DMS114 treated with DMSO at 0.1 percent for 48 hours (cell line): Measurements from ENCODE around the gene PLXNA2.

Experiments used
- DNase-seq: peaks from one replicate; lab custom pipeline; 2025; ENCODE audit not compliant: unreplicated experiment; lab: John Stamatoyannopoulos, UW

PLXNA2 gene

DNA sequence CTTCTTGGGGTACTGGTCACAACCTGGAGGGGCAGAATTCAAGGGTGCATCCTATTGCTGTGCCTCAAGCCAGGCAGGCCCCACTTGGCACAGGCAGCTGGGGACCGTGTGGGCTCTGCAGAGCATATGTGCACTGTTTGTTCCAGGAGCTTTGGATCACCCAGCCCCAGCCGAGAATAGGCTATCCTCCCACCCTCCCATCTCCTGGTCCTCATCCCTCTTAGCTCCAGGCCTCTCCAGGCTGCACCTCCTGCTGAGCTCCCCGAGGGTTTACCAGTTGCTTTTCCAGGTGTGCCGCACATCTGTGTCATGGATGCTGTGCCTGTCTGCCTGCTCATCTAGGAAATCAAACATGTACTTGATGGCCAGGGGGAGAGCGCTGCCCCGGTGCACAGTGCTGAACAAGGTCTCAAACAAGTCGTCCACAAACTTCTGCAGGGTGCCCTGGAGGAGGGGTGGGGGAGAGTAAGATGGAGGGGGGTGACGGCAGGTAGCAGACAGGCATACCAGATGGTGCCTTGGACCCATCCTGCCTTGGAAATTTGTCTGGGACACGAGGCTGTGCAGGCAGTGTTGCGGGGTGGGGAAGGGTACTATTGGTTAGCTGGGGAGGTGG, 212.8 kb downstream of the PLXNA2 start:
- DNase-seq: no peak

GRCh38 chr1:208030288-208031091, 213.7 kb downstream of the PLXNA2 start:
- DNase-seq: no peak

DNA sequence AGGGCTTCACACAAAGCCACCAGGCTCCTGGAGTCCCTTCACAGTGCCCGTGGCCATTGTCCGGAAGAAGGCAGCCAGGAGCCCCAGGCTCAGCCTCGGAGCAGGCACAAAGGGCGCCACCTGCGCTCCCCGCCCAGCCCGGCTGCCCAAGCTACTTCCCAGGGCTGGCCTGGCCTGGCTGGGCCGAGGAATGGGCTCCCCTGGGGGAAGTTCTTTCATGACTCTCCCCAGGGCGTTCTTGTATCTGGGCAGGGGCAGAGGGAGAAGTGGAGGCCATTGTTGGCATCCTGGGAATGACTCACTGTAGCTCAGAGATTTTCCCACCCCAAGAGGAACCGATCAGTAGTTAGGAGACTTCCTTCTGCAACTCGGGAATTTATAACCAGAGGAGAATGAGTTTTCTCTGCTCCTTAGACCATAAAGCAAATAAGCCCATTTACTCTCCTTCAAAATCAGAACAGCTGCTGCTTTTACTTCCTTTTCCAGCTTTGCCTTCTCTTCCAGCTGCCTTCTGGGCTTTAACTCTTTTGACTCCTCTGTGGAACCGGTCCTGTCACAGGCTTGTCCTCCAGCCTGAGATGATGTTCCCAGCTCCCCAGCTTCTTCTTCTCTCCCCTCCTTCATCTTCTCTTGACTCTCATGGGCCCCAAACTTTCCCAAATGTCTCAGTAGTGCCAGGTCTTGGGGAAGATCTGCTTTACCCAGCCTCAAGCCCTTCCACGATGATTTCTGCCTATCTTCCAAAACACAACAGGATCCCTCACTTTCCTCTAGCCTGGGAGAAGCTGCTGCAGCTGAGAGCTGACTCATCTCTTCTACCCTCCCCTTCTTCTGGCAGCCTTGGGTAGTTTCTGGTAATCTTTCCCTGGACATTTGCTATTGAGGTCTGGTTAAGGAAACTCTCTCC, 214.6 kb downstream of the PLXNA2 start:
- DNase-seq: no peak

DNA sequence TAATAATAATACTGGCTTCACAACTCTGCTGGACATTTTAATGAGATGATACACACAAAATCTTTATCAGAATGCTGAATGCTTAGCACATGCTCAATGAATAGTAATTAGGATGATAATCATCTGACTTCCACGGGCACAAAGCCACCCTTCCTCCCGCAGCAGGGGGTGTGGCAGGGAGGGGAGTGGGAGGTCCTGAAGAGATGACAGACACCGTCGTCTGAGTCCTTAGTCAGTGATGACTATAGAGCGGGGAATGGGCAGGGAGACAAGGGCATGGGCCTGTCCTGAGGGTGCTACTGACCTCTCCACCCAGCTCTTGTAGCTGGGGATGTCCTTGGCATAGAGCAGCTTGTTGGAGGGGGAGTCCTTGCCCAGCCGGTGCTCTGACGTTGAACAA, 215.7 kb downstream of the PLXNA2 start:
- DNase-seq: no peak

DNA sequence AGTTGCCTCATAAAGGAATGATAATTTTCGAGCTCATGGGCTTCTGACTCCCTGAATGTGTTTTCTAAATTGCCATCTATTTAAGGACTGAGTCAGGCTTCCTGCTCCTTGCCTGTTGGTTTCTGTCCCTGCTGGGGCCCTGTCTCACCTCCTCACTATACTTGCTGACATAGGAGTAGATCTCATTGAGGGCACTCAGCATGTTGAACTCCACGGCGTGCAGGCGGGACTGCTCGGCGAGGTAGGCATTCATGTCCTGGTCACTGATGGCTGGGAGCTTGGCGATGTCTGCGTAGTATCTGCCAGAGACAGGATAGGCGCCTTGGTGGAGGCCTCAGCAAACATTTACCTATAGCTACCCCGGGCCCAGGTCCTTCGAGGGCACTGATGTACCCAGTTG, 216.3 kb downstream of the PLXNA2 start:
- no peak for DNase-seq

DNA sequence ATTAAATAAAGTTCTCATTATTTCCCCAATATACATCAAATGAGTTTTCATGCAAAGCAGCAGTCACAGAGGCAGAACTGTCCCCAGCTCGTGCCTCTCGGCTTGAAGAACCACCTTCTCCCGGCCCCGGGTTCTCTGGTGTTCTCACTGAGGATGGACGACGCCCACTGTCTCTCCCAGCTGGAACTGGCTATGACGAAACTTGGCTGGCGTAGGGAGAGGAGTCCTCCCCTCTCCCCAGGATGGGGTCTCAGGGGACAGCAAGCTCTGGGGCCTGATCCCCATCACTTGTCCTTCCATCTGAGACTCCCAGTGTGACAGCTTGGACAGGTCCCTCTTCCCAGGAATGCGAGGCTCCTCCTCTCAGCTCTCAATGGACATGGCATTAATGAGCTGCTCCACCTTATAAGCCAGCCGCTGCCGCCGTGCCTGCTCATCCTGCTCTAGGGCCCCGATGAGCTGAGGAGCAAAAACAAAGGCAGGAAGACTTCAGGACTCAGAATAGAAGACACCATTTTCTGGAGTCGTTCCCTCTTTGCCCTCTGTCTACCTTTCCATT, 217.2 kb downstream of the PLXNA2 start:
- DNase-seq: no peak

DNA sequence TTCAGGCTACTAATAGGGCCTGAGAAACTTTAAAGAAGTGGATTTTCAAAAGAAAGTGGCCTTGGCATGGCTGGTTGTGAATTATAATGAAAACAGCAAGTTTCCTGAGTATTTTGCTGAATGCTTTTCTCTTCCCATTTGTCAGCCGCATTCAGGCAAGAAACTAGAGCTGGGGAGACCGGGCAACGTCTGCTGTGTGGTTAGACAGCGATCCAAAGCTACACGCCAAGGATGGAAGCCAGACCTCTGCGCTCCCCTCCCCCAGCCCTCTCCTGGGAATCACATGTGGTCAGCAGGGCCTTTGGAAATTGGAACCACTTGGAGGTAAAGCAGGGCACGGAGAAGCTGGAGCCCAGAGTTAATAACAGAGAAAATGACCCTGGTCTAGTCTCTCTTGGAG, 219.2 kb downstream of the PLXNA2 start:
- DNase-seq: no peak

DNA sequence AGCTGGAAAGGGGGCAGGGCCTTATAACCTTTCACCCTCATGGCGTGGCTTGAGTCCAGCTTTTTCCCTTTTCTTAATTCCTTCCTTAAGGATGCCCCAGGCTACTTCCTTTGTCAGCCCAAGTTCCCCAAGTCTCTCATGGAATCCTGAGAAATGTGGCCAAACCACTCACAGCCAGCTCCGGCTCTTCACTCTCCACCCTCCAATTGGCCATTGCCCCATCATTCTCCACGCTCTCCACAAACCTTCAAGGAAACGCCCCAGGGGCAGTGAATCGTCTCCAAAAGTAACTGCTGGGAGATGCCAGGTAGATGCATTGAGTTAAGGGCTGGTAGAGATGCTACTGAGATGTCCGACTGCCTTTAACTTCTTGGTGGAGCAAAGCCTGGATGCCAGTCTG, 219.8 kb downstream of the PLXNA2 start:
- DNase-seq: no peak

- no peak for DNase-seq
Measured at GRCh38 chr1:208019257-208019656, 224.9 kb downstream of the PLXNA2 start.

GRCh38 chr1:208015255-208015654, 228.9 kb downstream of the PLXNA2 start:
- no peak for DNase-seq

DNA sequence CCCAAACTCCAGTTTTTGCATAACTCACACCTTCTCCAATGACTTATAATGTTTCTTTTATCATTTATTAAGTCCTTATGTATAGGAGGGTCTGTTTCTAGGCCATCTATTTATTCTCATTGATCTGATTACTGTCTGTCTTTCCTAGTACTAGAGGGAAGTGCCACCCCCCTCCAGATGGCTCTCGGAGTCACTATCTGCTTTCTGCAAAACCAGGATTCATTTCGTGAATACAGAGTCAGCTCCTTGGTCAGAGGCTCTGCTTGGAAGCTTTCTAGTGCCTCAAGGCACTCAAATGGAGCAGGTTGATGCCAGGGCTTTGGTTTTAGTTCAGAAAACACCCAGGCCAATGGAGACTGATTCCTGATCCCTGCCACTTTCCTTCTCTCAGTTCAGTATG, 231.0 kb downstream of the PLXNA2 start:
- DNase-seq: no peak

DNA sequence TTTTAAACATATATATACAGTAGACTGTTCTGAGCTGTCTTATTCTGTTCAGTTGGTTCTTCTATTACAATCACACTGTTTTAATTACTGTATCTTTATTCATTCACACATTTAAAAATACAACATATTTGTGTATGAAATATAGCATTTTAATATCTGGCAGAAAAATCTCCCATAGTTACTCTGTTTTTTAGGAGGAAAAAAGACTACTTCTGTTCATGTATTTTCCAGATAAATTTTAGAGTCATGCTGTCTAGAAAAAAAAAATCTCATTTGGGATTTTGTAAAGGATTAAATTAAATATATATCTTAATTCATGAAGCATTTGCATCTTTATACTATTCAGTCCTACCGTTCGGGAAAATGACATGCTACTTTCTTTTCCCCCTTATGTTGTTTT, 231.5 kb downstream of the PLXNA2 start:
- no peak for DNase-seq

GRCh38 chr1:208010487-208011071, 233.6 kb downstream of the PLXNA2 start:
- no peak for DNase-seq

GRCh38 chr1:208009706-208010444, 234.3 kb downstream of the PLXNA2 start:
- no peak for DNase-seq

GRCh38 chr1:208009303-208009702, 234.9 kb downstream of the PLXNA2 start:
- no peak for DNase-seq

GRCh38 chr1:208008534-208008933, 235.7 kb downstream of the PLXNA2 start:
- DNase-seq: no peak

DNA sequence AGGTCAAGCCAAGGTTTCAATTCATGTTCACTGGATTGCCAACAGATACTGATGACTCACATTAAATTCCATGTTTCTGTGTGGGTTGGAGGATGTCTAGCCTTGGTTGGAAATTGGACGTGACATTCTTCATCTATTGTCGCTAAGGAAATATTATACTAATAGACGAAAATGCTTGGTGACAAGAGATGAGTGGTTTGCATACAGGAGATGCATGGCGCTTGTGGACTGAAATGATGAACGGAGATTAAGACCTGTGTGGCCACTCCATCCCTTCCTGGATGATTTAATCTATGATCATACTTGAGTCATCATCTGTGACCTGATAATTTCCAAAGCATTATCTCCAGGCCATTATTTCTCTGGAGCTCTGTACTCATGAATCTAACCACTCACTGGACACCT, 236.2 kb downstream of the PLXNA2 start:
- DNase-seq: no peak

DNA sequence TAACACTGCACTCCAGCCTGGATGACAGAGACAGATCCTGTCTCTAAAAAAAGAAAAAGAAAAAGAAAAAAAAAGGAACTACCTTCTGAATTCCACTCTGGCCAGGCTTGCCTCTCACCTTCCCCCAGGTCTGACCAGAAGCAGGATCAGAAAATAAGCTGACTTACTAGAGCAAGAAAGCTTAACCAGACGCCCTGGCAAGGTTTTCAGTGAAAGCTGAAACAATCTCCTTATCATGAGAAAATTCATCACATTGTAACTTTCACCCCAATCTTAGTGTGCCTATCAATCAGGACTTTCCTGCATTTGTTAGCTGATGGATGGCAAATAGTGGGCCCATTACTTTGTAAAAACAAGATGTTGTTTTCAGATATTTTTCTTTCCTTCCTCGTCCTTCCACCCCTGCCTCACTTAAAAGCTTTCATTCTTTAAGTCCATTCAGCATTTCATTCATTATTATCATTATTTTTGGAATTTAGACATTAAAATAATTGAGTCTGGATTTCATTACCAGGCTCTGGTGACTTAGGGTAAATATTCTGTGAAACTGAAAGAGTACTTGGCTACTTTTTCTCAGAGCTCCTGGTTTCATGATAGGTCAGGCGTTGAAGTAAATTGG, 236.8 kb downstream of the PLXNA2 start:
- no peak for DNase-seq

GRCh38 chr1:208006258-208006920, 237.8 kb downstream of the PLXNA2 start:
- DNase-seq: no peak
